Neuron (in vitro differentiated cells): Measurements from ENCODE around the gene B9D2.

Experiments used
- H2AFZ ChIP-seq: one replicate; pipeline ENCODE4 v1.6.1; 2013; ENCODE audit warnings: low read depth, mild to moderate bottlenecking, inconsistent platforms, low read length, moderate library complexity
- H3K27me3 ChIP-seq: one replicate; pipeline ENCODE4 v1.6.1; 2013; ENCODE audit warnings: low read length; ENCODE audit not compliant: insufficient read depth
- H3K36me3 ChIP-seq: one replicate; pipeline ENCODE4 v1.6.1; 2013; ENCODE audit warnings: low read length; ENCODE audit not compliant: insufficient read depth
- H3K4me1 ChIP-seq: one replicate; pipeline ENCODE4 v1.6.1; 2013; ENCODE audit warnings: low read length; ENCODE audit not compliant: insufficient read depth
- H3K4me3 ChIP-seq: 2 replicates; pipeline ENCODE4 v1.5.1; 2013; ENCODE audit warnings: mild to moderate bottlenecking, low read length, moderate library complexity
- H3K9me3 ChIP-seq: one replicate; pipeline ENCODE4 v1.6.1; 2013; ENCODE audit warnings: low read length

Gene B9D2

GRCh38 chr19:41325947-41326706 lies 37.8 kb downstream of the B9D2 start:
- peaks cover 37% of the 10 kb centered on the region for H3K4me1 ChIP-seq
- no peaks in the 10 kb centered on the region for H3K27me3 ChIP-seq
- H3K36me3 ChIP-seq = peaks cover 6% of the 10 kb centered on the region
- no peak overlapping the region for H2AFZ ChIP-seq
- H3K9me3 ChIP-seq = no peaks in the 10 kb centered on the region
- H3K4me3 ChIP-seq = no peak overlapping the region

GRCh38 chr19:41325640-41325946 lies 38.4 kb downstream of the B9D2 start:
- Histone ChIP-seq H3K36me3 (peaks cover 11% of the 10 kb centered on the region), H3K9me3 (no peaks in the 10 kb centered on the region), H2AFZ (no peak overlapping the region), H3K4me3 (no peak overlapping the region), H3K27me3 (no peaks in the 10 kb centered on the region), H3K4me1 (peaks cover 37% of the 10 kb centered on the region)

- Histone ChIP-seq H3K9me3 (no peaks in the 10 kb centered on the region), H3K4me1 (peaks cover 37% of the 10 kb centered on the region), H3K27me3 (no peaks in the 10 kb centered on the region), H3K4me3 (no peak overlapping the region), H2AFZ (no peak overlapping the region), H3K36me3 (peaks cover 13% of the 10 kb centered on the region)
These were observed 38.9 kb downstream of the B9D2 start for GRCh38 chr19:41324921-41325639.

- H3K36me3 ChIP-seq = peaks cover 17% of the 10 kb centered on the region
- H3K27me3 ChIP-seq = no peaks in the 10 kb centered on the region
- no peak overlapping the region for H3K4me3 ChIP-seq
- H3K9me3 ChIP-seq = no peaks in the 10 kb centered on the region
- peaks cover 37% of the 10 kb centered on the region for H3K4me1 ChIP-seq
- no peak overlapping the region for H2AFZ ChIP-seq
These were observed 39.7 kb downstream of the B9D2 start for GRCh38 chr19:41324231-41324702.

- Histone ChIP-seq H3K4me1 (peaks cover 37% of the 10 kb centered on the region), H3K4me3 (no peak overlapping the region), H3K27me3 (no peaks in the 10 kb centered on the region), H2AFZ (no peak overlapping the region), H3K9me3 (no peaks in the 10 kb centered on the region), H3K36me3 (peaks cover 23% of the 10 kb centered on the region)
These were observed 40.4 kb downstream of the B9D2 start for GRCh38 chr19:41323430-41324125.

GRCh38 chr19:41323023-41323422 lies 40.9 kb downstream of the B9D2 start:
- Histone ChIP-seq H3K4me3 (no peak overlapping the region), H3K27me3 (no peaks in the 10 kb centered on the region), H3K36me3 (peaks cover 27% of the 10 kb centered on the region), H2AFZ (no peak overlapping the region), H3K9me3 (no peaks in the 10 kb centered on the region), H3K4me1 (peaks cover 37% of the 10 kb centered on the region)

- H3K36me3 ChIP-seq = peaks cover 27% of the 10 kb centered on the region
- H3K9me3 ChIP-seq = no peaks in the 10 kb centered on the region
- no peak overlapping the region for H2AFZ ChIP-seq
- no peaks in the 10 kb centered on the region for H3K27me3 ChIP-seq
- H3K4me3 ChIP-seq = no peak overlapping the region
- peaks cover 37% of the 10 kb centered on the region for H3K4me1 ChIP-seq
These were observed 41.5 kb downstream of the B9D2 start for GRCh38 chr19:41322451-41322850.

GRCh38 chr19:41321600-41322270 lies 42.2 kb downstream of the B9D2 start:
- H3K36me3 ChIP-seq = peaks cover 33% of the 10 kb centered on the region
- peaks cover 37% of the 10 kb centered on the region for H3K4me1 ChIP-seq

GRCh38 chr19:41321204-41321599 lies 42.7 kb downstream of the B9D2 start:
- Histone ChIP-seq H3K36me3 (peaks cover 38% of the 10 kb centered on the region), H3K27me3 (no peaks in the 10 kb centered on the region), H3K4me3 (no peak overlapping the region), H2AFZ (no peak overlapping the region), H3K4me1 (peaks cover 37% of the 10 kb centered on the region), H3K9me3 (peaks cover 7% of the 10 kb centered on the region)

More at GRCh38 chr19:41321600-41322270, 42.2 kb downstream of the B9D2 start:
- H3K27me3 ChIP-seq = no peaks in the 10 kb centered on the region
- no peak overlapping the region for H3K4me3 ChIP-seq
- H2AFZ ChIP-seq = no peak overlapping the region
- peaks cover 2% of the 10 kb centered on the region for H3K9me3 ChIP-seq

GRCh38 chr19:41320568-41320967 lies 43.4 kb downstream of the B9D2 start:
- H3K4me1 ChIP-seq = peaks cover 33% of the 10 kb centered on the region

GRCh38 chr19:41320185-41320518 lies 43.8 kb downstream of the B9D2 start:
- H3K27me3 ChIP-seq = no peaks in the 10 kb centered on the region
- peaks cover 29% of the 10 kb centered on the region for H3K4me1 ChIP-seq
- H2AFZ ChIP-seq = no peak overlapping the region
- H3K9me3 ChIP-seq = peaks cover 8% of the 10 kb centered on the region
- H3K36me3 ChIP-seq = peaks cover 46% of the 10 kb centered on the region
- H3K4me3 ChIP-seq = no peak overlapping the region

More at GRCh38 chr19:41320568-41320967, 43.4 kb downstream of the B9D2 start:
- Histone ChIP-seq H3K9me3 (peaks cover 8% of the 10 kb centered on the region), H3K4me3 (no peak overlapping the region), H2AFZ (no peak overlapping the region), H3K27me3 (no peaks in the 10 kb centered on the region), H3K36me3 (peaks cover 45% of the 10 kb centered on the region)

- peaks cover 24% of the 10 kb centered on the region for H3K4me1 ChIP-seq
- H3K36me3 ChIP-seq = peaks cover 46% of the 10 kb centered on the region
- H2AFZ ChIP-seq = no peak overlapping the region
- no peak overlapping the region for H3K4me3 ChIP-seq
- peaks cover 8% of the 10 kb centered on the region for H3K9me3 ChIP-seq
- no peaks in the 10 kb centered on the region for H3K27me3 ChIP-seq
These were observed 44.3 kb downstream of the B9D2 start for GRCh38 chr19:41319500-41320184.
